H9 (cell line): ENCODE data around the gene MUC7. TPM values are rescaled to one million over a fixed set of nuclear protein-coding genes. Genes with fewer than 3 reads are reported as not detected.

Experiments
- DNase-seq: peaks from one replicate; pipeline ENCODE4 v3.0.0-alpha.2; 2017
- H2AFZ ChIP-seq: one replicate; pipeline ENCODE4 v1.6.1; 2013; ENCODE audit warnings: mild to moderate bottlenecking, low read length, control low read depth, moderate library complexity
- H2AK5ac ChIP-seq: 2 replicates; pipeline ENCODE4 v1.6.1; 2013; ENCODE audit warnings: low read length, control low read depth, mixed read lengths; ENCODE audit not compliant: insufficient read length
- H2BK120ac ChIP-seq: one replicate; pipeline ENCODE4 v1.6.1; 2013; ENCODE audit warnings: low read depth, mild to moderate bottlenecking, low read length, control low read depth, inconsistent platforms; ENCODE audit not compliant: poor library complexity, severe bottlenecking
- H2BK12ac ChIP-seq: 2 replicates; pipeline ENCODE4 v1.6.1; 2013; ENCODE audit warnings: low read length, control low read depth, mixed read lengths, low read depth; ENCODE audit not compliant: insufficient read length
- H2BK15ac ChIP-seq: 2 replicates; pipeline ENCODE4 v1.6.1; 2013; ENCODE audit warnings: low read depth, low read length, control low read depth
- H2BK20ac ChIP-seq: one replicate; pipeline ENCODE4 v1.6.1; 2013; ENCODE audit warnings: low read depth, mild to moderate bottlenecking, low read length, control low read depth, inconsistent platforms; ENCODE audit not compliant: poor library complexity, severe bottlenecking
- H2BK5ac ChIP-seq: 2 replicates; pipeline ENCODE4 v1.6.1; 2013; ENCODE audit warnings: low read length, control low read depth, mixed read lengths; ENCODE audit not compliant: insufficient read length
- H3K14ac ChIP-seq: 2 replicates; pipeline ENCODE4 v1.6.1; 2013; ENCODE audit warnings: low read length, control low read depth; ENCODE audit not compliant: insufficient read depth
- H3K18ac ChIP-seq: 2 replicates; pipeline ENCODE4 v1.6.1; 2013; ENCODE audit warnings: low read depth, mild to moderate bottlenecking, mixed read lengths, low read length, control low read depth; ENCODE audit not compliant: insufficient read length
- H3K23ac ChIP-seq: 2 replicates; pipeline ENCODE4 v1.6.1; 2013; ENCODE audit warnings: low read length, control low read depth, mixed read lengths, low read depth; ENCODE audit not compliant: insufficient read length
- H3K23me2 ChIP-seq: 2 replicates; pipeline ENCODE4 v1.6.1; 2013; ENCODE audit warnings: low read depth, mild to moderate bottlenecking, mixed read lengths, low read length, control low read depth; ENCODE audit not compliant: insufficient read length, poor library complexity, severe bottlenecking
- H3K27ac ChIP-seq: 2 replicates; pipeline ENCODE4 v1.5.1; 2013; ENCODE audit warnings: low read length, control low read depth, mixed read lengths, low read depth; ENCODE audit not compliant: insufficient read length
- H3K27me3 ChIP-seq: 2 replicates; pipeline ENCODE4 v1.6.1; 2013; ENCODE audit warnings: low read length, control low read depth, inconsistent platforms; ENCODE audit not compliant: insufficient read depth
- H3K4ac ChIP-seq: 2 replicates; pipeline ENCODE4 v1.6.1; 2013; ENCODE audit warnings: low read depth, mild to moderate bottlenecking, control low read depth, inconsistent platforms, low read length, moderate library complexity
- H3K4me1 ChIP-seq: 2 replicates; pipeline ENCODE4 v1.6.1; 2013; ENCODE audit warnings: low read length, control low read depth, inconsistent platforms; ENCODE audit not compliant: insufficient read depth
- H3K4me2 ChIP-seq: 2 replicates; pipeline ENCODE4 v1.6.1; 2013; ENCODE audit warnings: low read length, control low read depth, mixed read lengths; ENCODE audit not compliant: insufficient read length, insufficient read depth
- H3K56ac ChIP-seq: 2 replicates; pipeline ENCODE4 v1.6.1; 2013; ENCODE audit warnings: low read depth, mild to moderate bottlenecking, mixed read lengths, low read length, control low read depth; ENCODE audit not compliant: insufficient read length
- H3K79me1 ChIP-seq: 2 replicates; pipeline ENCODE4 v1.6.1; 2013; ENCODE audit warnings: low read depth, mild to moderate bottlenecking, moderate library complexity, low read length, control low read depth, inconsistent platforms; ENCODE audit not compliant: insufficient read depth, poor library complexity, severe bottlenecking
- H3K79me2 ChIP-seq: 2 replicates; pipeline ENCODE4 v1.6.1; 2013; ENCODE audit warnings: low read length, control low read depth, inconsistent platforms; ENCODE audit not compliant: insufficient read depth
- H3K9ac ChIP-seq: 2 replicates; pipeline ENCODE4 v1.6.1; 2013; ENCODE audit warnings: low read length, control low read depth, mixed read lengths; ENCODE audit not compliant: insufficient read length; ENCODE audit errors: extremely low read depth
- H3K9me3 ChIP-seq: one replicate; pipeline ENCODE4 v1.6.1; 2013; ENCODE audit warnings: low read depth, low read length, inconsistent platforms; ENCODE audit not compliant: control insufficient read depth
- H3T11ph ChIP-seq: one replicate; pipeline ENCODE4 v1.6.1; 2013; ENCODE audit warnings: mild to moderate bottlenecking, low read length, control low read depth, inconsistent platforms
- H4K20me1 ChIP-seq: one replicate; pipeline ENCODE4 v1.6.1; 2013; ENCODE audit not compliant: control insufficient read depth, insufficient read length, insufficient read depth
- H4K5ac ChIP-seq: 2 replicates; pipeline ENCODE4 v1.6.1; 2013; ENCODE audit warnings: low read depth, mild to moderate bottlenecking, mixed read lengths, low read length, control low read depth; ENCODE audit not compliant: insufficient read length
- H4K8ac ChIP-seq: replicated peaks from 2 replicates; pipeline ENCODE4 v1.6.1; 2013; ENCODE audit warnings: low read length, control low read depth, mixed read lengths, low read depth; ENCODE audit not compliant: insufficient read length
- H4K91ac ChIP-seq: 2 replicates; pipeline ENCODE4 v1.6.1; 2013; ENCODE audit warnings: low read depth, mild to moderate bottlenecking, moderate library complexity, mixed read lengths, low read length, control low read depth; ENCODE audit not compliant: insufficient read length
- H3K27ac Mint-ChIP-seq, 3 experiments: 2 replicates in 2 of 3; 3 replicates in 1 of 3; pipeline ENCODE4 v1.8.0; 2020 to 2021; ENCODE audit warnings: mixed read lengths in 3 of 3, mild to moderate bottlenecking in 1 of 3, moderate library complexity in 1 of 3
- H3K27me3 Mint-ChIP-seq: 2 replicates; pipeline ENCODE4 v1.8.0; 2021; ENCODE audit warnings: low read depth, mild to moderate bottlenecking, moderate library complexity, mixed read lengths
- H3K36me3 Mint-ChIP-seq, 3 experiments: 2 replicates in 2 of 3; 3 replicates in 1 of 3; pipeline ENCODE4 v1.8.0; 2020 to 2021; ENCODE audit warnings: low read depth in 3 of 3, mixed read lengths in 3 of 3; ENCODE audit not compliant: insufficient read depth in 1 of 3
- H3K4me1 Mint-ChIP-seq, 2 experiments: 2 replicates each; pipeline ENCODE4 v1.8.0; 2020; ENCODE audit warnings: mixed read lengths in 2 of 2
- H3K4me3 Mint-ChIP-seq, 2 experiments: 2 replicates in 1 of 2; 3 replicates in 1 of 2; pipeline ENCODE4 v1.8.0; 2020 to 2021; ENCODE audit warnings: mild to moderate bottlenecking in 2 of 2, mixed read lengths in 2 of 2, moderate library complexity in 1 of 2
- H3K9me3 Mint-ChIP-seq, 2 experiments: 2 replicates in 1 of 2; 3 replicates in 1 of 2; pipeline ENCODE4 v1.8.0; 2020; ENCODE audit warnings: mild to moderate bottlenecking in 2 of 2, mixed read lengths in 2 of 2, moderate library complexity in 1 of 2
- CTCF ChIP-seq: fragments of 200-600 bp; sonication (generic); conservative IDR thresholded peaks from 3 replicates; pipeline ENCODE4 v1.8.0; 2021; ENCODE audit warnings: antibody characterized with exemption, mild to moderate bottlenecking
- WGBS: extraction: QIAGEN DNeasy Blood & Tissue Kit; methylation state at CpG from one replicate; pipeline ENCODE4 v1.1.7; 2013; ENCODE audit warnings: missing lambda C conversion rate, low lambda C conversion rate, mixed read lengths; ENCODE audit not compliant: insufficient read length; ENCODE audit errors: extremely low coverage; 5-methylcytosine and 5-hydroxymethylcytosine counted together
- total RNA-seq: library from RNA; stranded (reverse); gene quantifications from 2 replicates; pipeline ENCODE4 v1.2.1, GENCODE V29; 2021

The MUC7 gene
- total RNA-seq, 1 experiment from 2014 or later: not detected

DNA sequence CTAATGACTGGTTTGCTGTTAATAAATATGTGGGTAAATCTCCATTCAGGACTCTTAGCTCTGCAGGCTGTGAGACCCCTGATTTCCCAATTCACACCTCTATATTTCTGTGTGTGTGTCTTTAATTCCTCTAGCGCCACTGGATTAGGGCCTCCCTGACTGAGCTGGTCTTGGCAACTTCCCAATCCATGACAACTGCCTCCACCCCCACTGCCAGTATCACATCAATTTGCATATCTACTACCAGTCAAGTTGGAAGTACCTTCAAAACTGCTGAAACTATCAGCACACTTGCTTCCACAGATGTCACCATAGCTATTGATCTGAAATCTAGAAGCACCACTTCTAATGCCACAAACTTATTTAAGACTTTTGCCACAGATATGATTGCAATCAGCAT, 46.7 kb upstream of the MUC7 start:
- no peak for TF ChIP-seq CTCF
- no peaks in the 10 kb centered on the region for H3K4me1 Mint-ChIP-seq

More for the DNA sequence above, 46.7 kb upstream of the MUC7 start:
- Histone ChIP-seq H3K14ac (no peak overlapping the region), H3K23ac (no peak overlapping the region), H3K27ac (no peak overlapping the region), H3K56ac (no peak overlapping the region), H4K91ac (no peak overlapping the region), H2BK20ac (no peak overlapping the region), H3K79me1 (no peaks in the 10 kb centered on the region), H2BK12ac (no peak overlapping the region), H2BK15ac (no peak overlapping the region), H3K79me2 (no peaks in the 10 kb centered on the region), H4K5ac (no peak overlapping the region), H2AK5ac (no peak overlapping the region), H3T11ph (no peak overlapping the region), H3K18ac (no peak overlapping the region), H3K4me1 (no peaks in the 10 kb centered on the region), H2BK120ac (no peak overlapping the region), H4K20me1 (no peaks in the 10 kb centered on the region), H3K23me2 (no peaks in the 10 kb centered on the region), H3K4me2 (no peak overlapping the region), H2BK5ac (no peak overlapping the region), H3K4ac (no peak overlapping the region), H3K9me3 (no peaks in the 10 kb centered on the region), H3K9ac (no peak overlapping the region), H4K8ac (no peak overlapping the region), H2AFZ (no peak overlapping the region), H3K27me3 (no peaks in the 10 kb centered on the region)
- Mint-ChIP-seq H3K36me3 (peaks cover 9 to 15% (median 12%) of the 10 kb centered on the region in 3 experiments; a peak in 6 of 7 replicates), H3K27me3 (peaks cover 2% of the 10 kb centered on the region; the same call in 1 of the 2 replicates), H3K9me3 (peaks cover 26 to 28% of the 10 kb centered on the region in 2 experiments), H3K27ac (no peak overlapping the region), H3K4me3 (no peak overlapping the region)
- no CpG with 5 or more reads among the region's 1 CpG for WGBS
- DNase-seq: no peak
